GM18909 (cell line): Measurements from ENCODE around the gene RANBP3L.

Experiments
- ATAC-seq: cut with Tn5 transposase; IDR thresholded peaks from one replicate; pipeline ENCODE4 v1.9.1; 2021; ENCODE audit warnings: mild to moderate bottlenecking; ENCODE audit not compliant: unreplicated experiment, poor library complexity

Gene RANBP3L

GRCh38 chr5:36246036-36246800 is 55.5 kb downstream of the RANBP3L start:
- ATAC-seq = no peak

GRCh38 chr5:36244076-36244475 is 57.6 kb downstream of the RANBP3L start:
- no peak for ATAC-seq

- ATAC-seq = no peak
Observed at GRCh38 chr5:36243653-36244052, 58.0 kb downstream of the RANBP3L start.

- ATAC-seq = no peak
Observed at GRCh38 chr5:36242534-36243485, 58.9 kb downstream of the RANBP3L start.

- peak; percentile 93 for ATAC-seq
Observed at GRCh38 chr5:36241631-36242533, 59.8 kb downstream of the RANBP3L start, which contains the start of gene NADK2. Gene NADK2 (minus strand): TSS chr5:36241925. CDS start chr5:36241798, 127 bp downstream.

GRCh38 chr5:36240779-36241630 is 60.7 kb downstream of the RANBP3L start:
- ATAC-seq = peak; percentile 22

GRCh38 chr5:36239370-36240293 is 62.1 kb downstream of the RANBP3L start:
- no peak for ATAC-seq

GRCh38 chr5:36238502-36239295 is 63.0 kb downstream of the RANBP3L start:
- ATAC-seq = no peak

GRCh38 chr5:36237751-36238150 is 64.0 kb downstream of the RANBP3L start:
- no peak for ATAC-seq

GRCh38 chr5:36236801-36237200 is 64.9 kb downstream of the RANBP3L start:
- no peak for ATAC-seq

- no peak for ATAC-seq
Observed at GRCh38 chr5:36232533-36232932, 69.2 kb downstream of the RANBP3L start.

GRCh38 chr5:36230151-36230790 is 71.4 kb downstream of the RANBP3L start:
- ATAC-seq = no peak

- no peak for ATAC-seq
Observed at GRCh38 chr5:36228505-36228904, 73.2 kb downstream of the RANBP3L start.

- no peak for ATAC-seq
Observed at GRCh38 chr5:36227046-36227445, 74.7 kb downstream of the RANBP3L start.

- no peak for ATAC-seq
Observed at GRCh38 chr5:36222620-36223019, 79.1 kb downstream of the RANBP3L start.

- no peak for ATAC-seq
Observed at GRCh38 chr5:36217988-36218387, 83.7 kb downstream of the RANBP3L start.

- ATAC-seq = no peak
Observed at GRCh38 chr5:36217567-36217966, 84.1 kb downstream of the RANBP3L start.
